Ascending aorta (tissue), 2 donors: ENCODE measurements around the gene TMED6. TPM values are rescaled to one million over a fixed set of nuclear protein-coding genes. Genes with fewer than 3 reads are reported as not detected.

Source experiments
- DNase-seq, 2 donors: peaks; one replicate each; pipeline ENCODE4 v3.0.0-alpha.2; 2019; ENCODE audit warnings: low spot score in 2 of 2
- H3K27ac ChIP-seq, 2 donors: fragments of 200-600 bp; sonication (generic); one replicate each; pipeline ENCODE4 v1.5.1; 2016 to 2017; ENCODE audit warnings: mild to moderate bottlenecking in 1 of 2
- H3K27me3 ChIP-seq: fragments of 200-600 bp; sonication (generic); one replicate; pipeline ENCODE4 v1.5.1; 2017
- H3K36me3 ChIP-seq, 2 donors: fragments of 200-600 bp; sonication (generic); one replicate each; pipeline ENCODE4 v1.5.1; 2016
- H3K4me1 ChIP-seq, 2 donors: fragments of 200-600 bp; sonication (generic); one replicate each; pipeline ENCODE4 v1.5.1; 2016 to 2017; ENCODE audit warnings: mild to moderate bottlenecking in 1 of 2
- H3K4me3 ChIP-seq, 2 donors: fragments of 200-600 bp; sonication (generic); one replicate each; pipeline ENCODE4 v1.5.1; 2016 to 2017; ENCODE audit warnings: mild to moderate bottlenecking in 1 of 2
- H3K9me3 ChIP-seq, 2 donors: fragments of 200-600 bp; sonication (generic); one replicate each; pipeline ENCODE4 v1.5.1; 2016
- intact Hi-C: fragments of 100-400 bp; cut with DNase I; formaldehyde crosslinking; loops from one replicate; pipeline ENCODE4 v1.15.1; 2023
- total RNA-seq: library from RNA; depleted of rRNA; stranded (reverse); fragments of >200 nt; gene quantifications from one replicate; pipeline ENCODE4 v1.1.0, GENCODE V29; 2016
- TF ChIP-seq, protein P1 (sequence below), 3 experiments: fragments of 200-600 bp in 2 of 3; fragments of 450-650 bp in 1 of 3; sonication (generic) in 2 of 3; IDR thresholded peaks; one replicate each; pipeline ENCODE4 v1.5.1; 2016 to 2019; ENCODE audit warnings: antibody characterized with exemption in 3 of 3, mild to moderate bottlenecking in 1 of 3, moderate library complexity in 1 of 3

Gene TMED6
- total RNA-seq, 1 donor from 2014 or later = not detected

DNA sequence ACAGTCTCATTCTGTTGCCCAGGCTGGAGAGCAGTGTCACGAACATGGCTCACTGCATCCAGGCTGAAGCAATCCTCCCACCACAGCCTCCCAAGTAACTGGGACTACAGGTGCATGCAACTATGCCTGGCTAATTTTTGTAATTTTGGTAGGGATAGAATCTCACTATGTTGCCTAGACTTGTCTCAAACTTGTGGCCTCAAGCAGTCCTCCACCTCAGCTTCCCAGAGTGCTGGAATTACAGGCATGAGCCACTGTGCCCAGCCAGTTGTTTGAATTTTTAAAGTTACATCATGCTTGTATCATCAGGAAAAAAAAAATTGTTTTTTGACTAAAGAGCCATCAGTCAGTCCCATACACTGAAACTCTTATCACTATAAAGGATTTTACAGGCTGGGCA is 57.5 kb downstream of the TMED6 start:
- H3K27ac ChIP-seq = no peak overlapping the region
- H3K4me3 ChIP-seq = no peak overlapping the region
- no peaks in the 10 kb centered on the region for H3K4me1 ChIP-seq
- no peaks in the 10 kb centered on the region for H3K36me3 ChIP-seq
- DNase-seq = no peak
- TF ChIP-seq, protein P1, sequence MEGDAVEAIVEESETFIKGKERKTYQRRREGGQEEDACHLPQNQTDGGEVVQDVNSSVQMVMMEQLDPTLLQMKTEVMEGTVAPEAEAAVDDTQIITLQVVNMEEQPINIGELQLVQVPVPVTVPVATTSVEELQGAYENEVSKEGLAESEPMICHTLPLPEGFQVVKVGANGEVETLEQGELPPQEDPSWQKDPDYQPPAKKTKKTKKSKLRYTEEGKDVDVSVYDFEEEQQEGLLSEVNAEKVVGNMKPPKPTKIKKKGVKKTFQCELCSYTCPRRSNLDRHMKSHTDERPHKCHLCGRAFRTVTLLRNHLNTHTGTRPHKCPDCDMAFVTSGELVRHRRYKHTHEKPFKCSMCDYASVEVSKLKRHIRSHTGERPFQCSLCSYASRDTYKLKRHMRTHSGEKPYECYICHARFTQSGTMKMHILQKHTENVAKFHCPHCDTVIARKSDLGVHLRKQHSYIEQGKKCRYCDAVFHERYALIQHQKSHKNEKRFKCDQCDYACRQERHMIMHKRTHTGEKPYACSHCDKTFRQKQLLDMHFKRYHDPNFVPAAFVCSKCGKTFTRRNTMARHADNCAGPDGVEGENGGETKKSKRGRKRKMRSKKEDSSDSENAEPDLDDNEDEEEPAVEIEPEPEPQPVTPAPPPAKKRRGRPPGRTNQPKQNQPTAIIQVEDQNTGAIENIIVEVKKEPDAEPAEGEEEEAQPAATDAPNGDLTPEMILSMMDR (IDR thresholded peaks at IDR 0.05) = no peak
- intact Hi-C loops = no loop called here
- no peaks in the 10 kb centered on the region for H3K27me3 ChIP-seq
- H3K9me3 ChIP-seq = no peaks in the 10 kb centered on the region

DNA sequence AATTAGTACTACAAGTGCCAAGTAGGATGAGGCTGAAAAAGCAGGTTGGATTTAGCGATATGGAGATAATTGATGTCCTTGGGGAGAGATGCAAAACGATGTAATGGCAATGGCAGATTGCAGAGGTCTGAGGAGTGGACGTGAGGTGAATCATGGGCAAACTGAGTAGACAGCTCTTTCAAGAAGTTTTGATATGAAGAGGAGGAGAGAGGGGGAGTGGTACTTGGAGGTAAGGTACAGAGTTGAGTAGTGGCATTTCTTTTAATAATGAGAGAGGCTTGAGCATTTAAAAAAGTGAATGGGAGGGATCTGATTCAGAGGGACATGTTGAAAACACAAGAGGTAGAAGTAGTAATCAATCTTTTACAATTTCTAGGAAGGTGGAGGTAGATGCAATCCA is 58.2 kb downstream of the TMED6 start:
- Histone ChIP-seq H3K4me3 (no peak overlapping the region), H3K27ac (no peak overlapping the region), H3K9me3 (no peaks in the 10 kb centered on the region), H3K36me3 (no peaks in the 10 kb centered on the region), H3K27me3 (no peaks in the 10 kb centered on the region), H3K4me1 (no peaks in the 10 kb centered on the region)
- intact Hi-C loops = no loop called here
- no peak for DNase-seq
- TF ChIP-seq, protein P1 (IDR thresholded peaks at IDR 0.05) = no peak

Other genes with a start within 250 kb of the TMED6 start
- gene HAS3, start 246.1 kb downstream of the TMED6 start, total RNA-seq = not detected
- 41.3 TPM for gene CHTF8, start 219.2 kb downstream of the TMED6 start, total RNA-seq
- gene UTP4, start 219.1 kb downstream of the TMED6 start, total RNA-seq = 45.9 TPM
- gene SNTB2, start 164.6 kb downstream of the TMED6 start, total RNA-seq = 19.7 TPM
- 38.3 TPM for gene VPS4A, start 40.4 kb downstream of the TMED6 start, total RNA-seq
- 49.9 TPM for gene PDF, start 21.2 kb downstream of the TMED6 start, total RNA-seq
- gene COG8, start 12.2 kb downstream of the TMED6 start, total RNA-seq = 24.7 TPM
- gene NIP7, start 12.0 kb downstream of the TMED6 start, total RNA-seq = 5.2 TPM
- gene TERF2, start 34.2 kb upstream of the TMED6 start, total RNA-seq = 22.6 TPM
- 19.2 TPM for gene CYB5B, start 72.8 kb upstream of the TMED6 start, total RNA-seq
- 48.9 TPM for gene NFAT5, start 214.2 kb upstream of the TMED6 start, total RNA-seq